Epithelial cell of alveolus of lung (primary cell): ENCODE data around the gene KRT1. TPM values are rescaled to one million over a fixed set of nuclear protein-coding genes. Genes with fewer than 3 reads are reported as not detected.

Experiments
- total RNA-seq: library from RNA; depleted of rRNA; stranded (reverse); fragments of >200 nt; gene quantifications from 2 replicates; pipeline ENCODE4 v1.2.1, GENCODE V29; 2015

KRT1 gene
- total RNA-seq, result not detected in 2 replicates

GRCh38 chr12:52680363-52680762 lies at the start of gene KRT1:
KRT1 (minus strand) TSS chr12:52680407; CDS start chr12:52680348, 59 bp downstream.

GRCh38 chr12:52703424-52703823 lies 23.2 kb upstream of the KRT1 start, which contains the start of gene KRT77:
KRT77 (minus strand) TSS chr12:52703524; CDS start chr12:52703434, 90 bp downstream.

GRCh38 chr12:52651726-52652261 lies 28.4 kb downstream of the KRT1 start, which contains the start of gene KRT2:
KRT2 (minus strand) TSS chr12:52652211; CDS start chr12:52652142, 69 bp downstream.

Other genes with a start within 250 kb of the KRT1 start
- gene KRT75, start 246.0 kb downstream of the KRT1 start, total RNA-seq, result not detected in 2 replicates
- gene KRT6B, start 228.3 kb downstream of the KRT1 start, total RNA-seq, result 1.0 TPM in 1 of 2 replicates, not detected in the other
- gene KRT6C, start 206.6 kb downstream of the KRT1 start, total RNA-seq, result not detected in 2 replicates
- gene KRT6A, start 187.2 kb downstream of the KRT1 start, total RNA-seq, result 3.2 and 20.6 TPM in 2 replicates
- gene KRT5, start 160.0 kb downstream of the KRT1 start, total RNA-seq, result 2.0 and 4.1 TPM in 2 replicates
- gene KRT71, start 127.3 kb downstream of the KRT1 start, total RNA-seq, result not detected in 2 replicates
- not detected in 2 replicates for gene KRT74, start 106.6 kb downstream of the KRT1 start, total RNA-seq
- gene KRT72, start 78.9 kb downstream of the KRT1 start, total RNA-seq, result not detected in 2 replicates
- gene KRT73, start 61.8 kb downstream of the KRT1 start, total RNA-seq, result not detected in 2 replicates
- gene KRT2, start 28.2 kb downstream of the KRT1 start, total RNA-seq, result not detected in 2 replicates
- gene KRT77, start 23.1 kb upstream of the KRT1 start, total RNA-seq, result not detected in 2 replicates
- gene KRT76, start 96.9 kb upstream of the KRT1 start, total RNA-seq, result not detected in 2 replicates
- not detected in 2 replicates for gene KRT3, start 115.7 kb upstream of the KRT1 start, total RNA-seq
- gene KRT4, start 133.7 kb upstream of the KRT1 start, total RNA-seq, result not detected in 2 replicates
- gene KRT79, start 153.9 kb upstream of the KRT1 start, total RNA-seq, result not detected in 2 replicates
- not detected in 2 replicates for gene KRT78, start 168.6 kb upstream of the KRT1 start, total RNA-seq
- gene KRT8, start 224.7 kb upstream of the KRT1 start, total RNA-seq, result 32.7 and 229 TPM in 2 replicates